ENCODE data around the gene MAPK1IP1L. TPM values are rescaled to one million over a fixed set of nuclear protein-coding genes. Genes with fewer than 3 reads are reported as not detected.

The MAPK1IP1L gene
- total and polyA plus RNA-seq, 2 of the 8 experiments (the other 6 are each of a cell fraction or from before 2014, with no cell fraction given) = 111 to 228 TPM

- TF ChIP-seq SRF (IDR thresholded peaks at IDR 0.05; ENCODE audit: low read depth, low read length) (0 out of 2 replicates have a peak, but pooled peaks have one; percentile 15), RBBP5 (IDR thresholded peaks at IDR 0.05; ENCODE audit: borderline replicate concordance, low read depth, low read length) (peak; percentile 84), KDM5A (IDR thresholded peaks at IDR 0.05; ENCODE audit: low read length) (no peak; the same call in 1 of the 2 replicates), NANOG (IDR thresholded peaks at IDR 0.05; ENCODE audit: insufficient read depth, low read depth, low read length, poor library complexity, severe bottlenecking) (no peak), SIRT6 (IDR thresholded peaks at IDR 0.05; ENCODE audit: low read length) (no peak), EGR1 (IDR thresholded peaks at IDR 0.05; ENCODE audit: borderline replicate concordance, low read depth, low read length) (peak; percentile 75), YY1 (IDR thresholded peaks at IDR 0.05; ENCODE audit: low read depth, low read length) (peak; percentile 57; the same call in 1 of the 2 replicates), MAFK (IDR thresholded peaks at IDR 0.05; ENCODE audit: low read depth, low read length) (no peak), SP4 (IDR thresholded peaks at IDR 0.05; ENCODE audit: low read length) (peak; percentile 84; the same call in 1 of the 2 replicates)
Observed at GRCh38 chr14:55051423-55052268, at the start of gene MAPK1IP1L (continued).

Measured in H1 (cell line).